H1 (cell line): Measurements from ENCODE around the gene GRIA4. TPM values are rescaled to one million over a fixed set of nuclear protein-coding genes. Genes with fewer than 3 reads are reported as not detected.

ENCODE experiments used
- CTCF ChIA-PET: fragments of 300-600 bp; sonication (Branson Sonifier 250); formaldehyde crosslinking; loops from one replicate; lab custom pipeline; 2021; ENCODE audit not compliant: partially characterized antibody; lab: Charles Lee
- POLR2A ChIA-PET: fragments of 300-600 bp; sonication (Branson Sonifier 250); formaldehyde crosslinking; loops from one replicate; lab custom pipeline; 2021; ENCODE audit warnings: inconsistent platforms; ENCODE audit not compliant: partially characterized antibody; lab: Charles Lee
- DNase-seq, 2 experiments: peaks; one replicate each; pipeline versions ENCODE4 v3.0.0 to v3.0.0-alpha.2; 2010 to 2022; ENCODE audit warnings: low spot score in 2 of 2, low read depth in 1 of 2, mixed read lengths in 1 of 2
- FAIRE-seq: peaks from 2 replicates; lab custom pipeline; 2011; peaks lifted over from hg19 to GRCh38; lab: Jason Lieb, UNC
- H2AFZ ChIP-seq: 2 replicates; pipeline ENCODE4 v1.8.1; 2012; ENCODE audit warnings: low read length, inconsistent platforms
- H2AK5ac ChIP-seq: 2 replicates; pipeline ENCODE4 v1.6.1; 2013; ENCODE audit warnings: low read depth, low read length
- H2BK120ac ChIP-seq: replicated peaks from 2 replicates; pipeline ENCODE3; 2013; ENCODE audit warnings: low read depth, low read length, inconsistent platforms
- H2BK12ac ChIP-seq: 2 replicates; pipeline ENCODE4 v1.6.1; 2013; ENCODE audit warnings: low read depth, low read length
- H2BK15ac ChIP-seq: 2 replicates; pipeline ENCODE4 v1.6.1; 2013; ENCODE audit warnings: low read length
- H2BK20ac ChIP-seq: 2 replicates; pipeline ENCODE4 v1.6.1; 2013; ENCODE audit warnings: low read length
- H2BK5ac ChIP-seq: 2 replicates; pipeline ENCODE4 v1.6.1; 2013; ENCODE audit warnings: low read depth, low read length
- H3K14ac ChIP-seq: 2 replicates; pipeline ENCODE4 v1.6.1; 2013; ENCODE audit warnings: inconsistent platforms; ENCODE audit not compliant: insufficient read length
- H3K18ac ChIP-seq: 2 replicates; pipeline ENCODE4 v1.6.1; 2013; ENCODE audit warnings: low read length; ENCODE audit errors: extremely low read depth
- H3K23ac ChIP-seq: 2 replicates; pipeline ENCODE4 v1.6.1; 2013; ENCODE audit warnings: inconsistent platforms; ENCODE audit not compliant: insufficient read length
- H3K23me2 ChIP-seq: 2 replicates; pipeline ENCODE4 v1.6.1; 2013; ENCODE audit warnings: low read depth, low read length
- H3K27ac ChIP-seq: 2 replicates; pipeline ENCODE4 v1.6.1; 2011; ENCODE audit warnings: low read depth, low read length, inconsistent platforms
- H3K27me3 ChIP-seq, 4 experiments: replicated peaks in 1 of 4; 1 replicate in 1 of 4; 2 replicates in 3 of 4; pipeline versions ENCODE4 v1.6.1 to v1.8.1; 2011 to 2013; ENCODE audit warnings: low read length in 3 of 4, mild to moderate bottlenecking in 3 of 4, inconsistent platforms in 2 of 4, mixed read lengths in 2 of 4, moderate library complexity in 1 of 4; ENCODE audit not compliant: control insufficient read depth in 3 of 4, insufficient read depth in 3 of 4; ENCODE audit errors: extremely low read depth in 1 of 4
- H3K36me3 ChIP-seq, 4 experiments: 2 replicates each; pipeline versions ENCODE4 v1.6.1 to v1.8.1; 2011 to 2013; ENCODE audit warnings: mild to moderate bottlenecking in 4 of 4, low read length in 3 of 4, moderate library complexity in 2 of 4, control low read depth in 1 of 4, inconsistent platforms in 1 of 4; ENCODE audit not compliant: insufficient read depth in 4 of 4, control insufficient read depth in 2 of 4
- H3K4ac ChIP-seq: replicated peaks from 2 replicates; pipeline ENCODE3; 2013; ENCODE audit warnings: low read length, low read depth, mixed read lengths, inconsistent platforms; ENCODE audit not compliant: insufficient read length
- H3K4me1 ChIP-seq, 4 experiments: replicated peaks in 1 of 4; 1 replicate in 1 of 4; 2 replicates in 3 of 4; pipeline versions ENCODE4 v1.6.1 to v1.8.1; 2011 to 2013; ENCODE audit warnings: low read length in 3 of 4, inconsistent platforms in 2 of 4, mixed read lengths in 1 of 4; ENCODE audit not compliant: insufficient read depth in 4 of 4, control insufficient read depth in 3 of 4
- H3K4me2 ChIP-seq, 2 experiments: 2 replicates each; pipeline versions ENCODE4 v1.6.1 to v1.8.1; 2011 to 2013; ENCODE audit warnings: low read depth in 2 of 2, low read length in 2 of 2, control low read depth in 1 of 2, inconsistent platforms in 1 of 2, mild to moderate bottlenecking in 1 of 2; ENCODE audit not compliant: insufficient read depth in 1 of 2
- H3K4me3 ChIP-seq, 4 experiments: fragments of 200-600, 300-600 bp in 1 of 4; sonication (generic), shearing (Covaris generic), sonication (Bioruptor Twin) in 1 of 4; 2 replicates each; pipeline versions ENCODE4 v1.5.1 to v1.8.1; 2011 to 2016; ENCODE audit warnings: low read length in 4 of 4, low read depth in 3 of 4, control low read depth in 2 of 4, inconsistent platforms in 2 of 4, mild to moderate bottlenecking in 2 of 4, mixed read lengths in 1 of 4, moderate library complexity in 1 of 4; ENCODE audit not compliant: insufficient read depth in 2 of 4; ENCODE audit errors: extremely low read depth in 1 of 4
- H3K56ac ChIP-seq: replicated peaks from 2 replicates; pipeline ENCODE3; 2013; ENCODE audit warnings: low read depth, mild to moderate bottlenecking, mixed read lengths, low read length, inconsistent platforms; ENCODE audit not compliant: insufficient read length
- H3K79me1 ChIP-seq: 2 replicates; pipeline ENCODE4 v1.6.1; 2013; ENCODE audit warnings: low read depth, low read length, control low read depth
- H3K79me2 ChIP-seq, 2 experiments: 2 replicates each; pipeline versions ENCODE4 v1.6.1 to v1.8.1; 2012 to 2013; ENCODE audit warnings: low read length in 2 of 2, mild to moderate bottlenecking in 2 of 2, inconsistent platforms in 1 of 2; ENCODE audit not compliant: insufficient read depth in 2 of 2, control insufficient read depth in 1 of 2
- H3K9ac ChIP-seq, 4 experiments: replicated peaks in 1 of 4; 1 replicate in 1 of 4; 2 replicates in 3 of 4; pipeline versions ENCODE4 v1.6.1 to v1.8.1; 2011 to 2013; ENCODE audit warnings: low read depth in 3 of 4, low read length in 3 of 4, control low read depth in 2 of 4, mild to moderate bottlenecking in 2 of 4, moderate library complexity in 2 of 4, inconsistent platforms in 1 of 4; ENCODE audit errors: extremely low read depth in 1 of 4
- H3K9me3 ChIP-seq, 2 experiments: 2 replicates each; pipeline versions ENCODE4 v1.6.1 to v1.8.1; 2012 to 2013; ENCODE audit warnings: mild to moderate bottlenecking in 2 of 2, moderate library complexity in 2 of 2, control low read depth in 1 of 2, inconsistent platforms in 1 of 2, low read depth in 1 of 2, low read length in 1 of 2, mixed read lengths in 1 of 2; ENCODE audit not compliant: insufficient read depth in 2 of 2
- H4K20me1 ChIP-seq, 2 experiments: replicated peaks in 1 of 2; 2 replicates each; pipeline versions ENCODE3 to v1.8.1; 2011 to 2013; ENCODE audit warnings: inconsistent platforms in 2 of 2, low read length in 2 of 2, mild to moderate bottlenecking in 1 of 2; ENCODE audit not compliant: insufficient read depth in 2 of 2, control insufficient read depth in 1 of 2
- H4K5ac ChIP-seq: 2 replicates; pipeline ENCODE4 v1.6.1; 2013; ENCODE audit warnings: low read length, low read depth, mixed read lengths, inconsistent platforms; ENCODE audit not compliant: insufficient read length
- H4K8ac ChIP-seq: 2 replicates; pipeline ENCODE4 v1.8.0; 2013; ENCODE audit warnings: mild to moderate bottlenecking, moderate library complexity, low read length, inconsistent platforms; ENCODE audit not compliant: insufficient read depth; ENCODE audit errors: extremely low read depth
- H4K91ac ChIP-seq: replicated peaks from 2 replicates; pipeline ENCODE3; 2013; ENCODE audit warnings: low read length, mixed read lengths, inconsistent platforms; ENCODE audit not compliant: insufficient read length
- BACH1 ChIP-seq: IDR thresholded peaks from 2 replicates; pipeline ENCODE4 v1.6.1; 2012; ENCODE audit warnings: low read length, improper control_type of control experiment
- RXRA ChIP-seq: IDR thresholded peaks from 2 replicates; pipeline ENCODE4 v1.6.1; 2011; ENCODE audit warnings: low read depth, mild to moderate bottlenecking, low read length, moderate library complexity; ENCODE audit not compliant: insufficient read depth
- SP4 ChIP-seq: IDR thresholded peaks from 2 replicates; pipeline ENCODE4 v1.6.1; 2012; ENCODE audit warnings: low read length, inconsistent platforms
- polyA plus RNA-seq, 7 experiments: library from polyadenylated mRNA; depleted of rRNA in 3 of 7; stranded (reverse) in 5 of 7; unstranded in 2 of 7; fragments of >200 nt in 5 of 7; fragments of 200-250 nt in 2 of 7; gene quantifications; 1 replicate in 5 of 7; 2 replicates in 1 of 7; 4 replicates in 1 of 7; pipeline versions ENCODE4 v1.2.1 to v1.2.3, GENCODE V29; 2011 to 2013; ENCODE audit warnings: missing spikeins in 2 of 7, mixed read lengths in 2 of 7
- total RNA-seq: library from RNA; stranded (reverse); fragmentation: NEBNext Ultra II Directional; extraction: Animal tissue kit (Norgen Biotek cat#: 25700); gene quantifications from 2 replicates; pipeline ENCODE4 v1.2.1, GENCODE V29; 2021

GRIA4 gene
- total and polyA plus RNA-seq, 2 of the 8 experiments (the other 6 are each of a cell fraction or from before 2014, with no cell fraction given), result 12.5 to 21.8 TPM

DNA sequence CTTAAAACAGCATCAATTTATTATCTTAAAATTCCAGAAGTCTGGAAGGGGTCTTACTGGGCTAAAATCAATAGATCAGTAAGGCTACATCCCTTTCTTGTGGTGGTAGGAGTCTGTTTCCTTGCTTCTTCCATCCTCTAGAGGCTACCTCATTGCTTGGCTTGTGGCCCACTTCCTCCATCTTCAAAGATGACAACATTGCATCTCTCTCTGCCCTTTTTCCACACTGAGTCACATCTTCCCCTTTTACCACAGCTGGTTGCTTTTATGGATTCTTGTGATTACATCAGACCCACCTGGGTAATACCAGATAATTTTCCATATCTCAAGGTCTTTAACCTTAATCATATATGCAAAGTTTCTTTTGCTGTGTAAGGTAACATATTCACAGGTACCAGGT is 60.9 kb downstream of the GRIA4 start:
- Histone ChIP-seq H3K79me2 (no peaks in the 10 kb centered on the region), H4K8ac (no peak overlapping the region), H2BK15ac (no peak overlapping the region), H3K4me2 (no peak overlapping the region), H3K36me3 (no peaks in the 10 kb centered on the region), H2AK5ac (no peak overlapping the region), H4K91ac (no peak overlapping the region), H3K23me2 (no peaks in the 10 kb centered on the region), H3K4me1 (no peaks in the 10 kb centered on the region), H3K4me3 (no peak overlapping the region), H3K4ac (no peak overlapping the region), H2BK12ac (no peak overlapping the region), H3K9ac (no peak overlapping the region), H3K27ac (no peak overlapping the region), H2BK120ac (no peak overlapping the region), H3K79me1 (no peaks in the 10 kb centered on the region), H3K18ac (no peak overlapping the region), H3K27me3 (no peaks in the 10 kb centered on the region), H3K56ac (no peak overlapping the region), H4K20me1 (no peaks in the 10 kb centered on the region), H2BK20ac (no peak overlapping the region), H2AFZ (no peak overlapping the region), H3K9me3 (no peaks in the 10 kb centered on the region), H3K14ac (no peak overlapping the region), H2BK5ac (no peak overlapping the region), H3K23ac (no peak overlapping the region), H4K5ac (no peak overlapping the region)
- DNase-seq, result no peak
- POLR2A ChIA-PET, result no interaction called here
- no peak for TF ChIP-seq RXRA
- no peak for TF ChIP-seq SP4
- TF ChIP-seq BACH1, result no peak
- CTCF ChIA-PET, result interaction anchor here (1.0 to 1.4 kb wide), 2 partner anchors 51 to 168 kb away, joined by 3 to 4 read pairs; no protein-coding TSS in a partner anchor
- FAIRE-seq, result no peak
